ENCODE data around the gene CDCP1.

Gene CDCP1

GRCh38 chr3:45110509-45110833 lies 35.7 kb downstream of the CDCP1 start:
- no peak for DNase-seq (ENCODE audit: low spot score)

- no peak for DNase-seq (ENCODE audit: low spot score)
Observed at GRCh38 chr3:45109771-45110508, 36.2 kb downstream of the CDCP1 start.

- no peak for DNase-seq (ENCODE audit: low spot score)
Observed at GRCh38 chr3:45106874-45107273, 39.3 kb downstream of the CDCP1 start.

GRCh38 chr3:45105855-45106671 lies 40.1 kb downstream of the CDCP1 start:
- peak; percentile 76 for DNase-seq (ENCODE audit: low spot score)

GRCh38 chr3:45104715-45105711 lies 41.2 kb downstream of the CDCP1 start:
- peak; percentile 47 for DNase-seq (ENCODE audit: low spot score)

GRCh38 chr3:45103753-45104714 lies 42.1 kb downstream of the CDCP1 start:
- DNase-seq (ENCODE audit: low spot score), result no peak

- no peak for DNase-seq (ENCODE audit: low spot score)
Observed at GRCh38 chr3:45103334-45103733, 42.8 kb downstream of the CDCP1 start.

- peak; percentile 41 for DNase-seq (ENCODE audit: low spot score)
Observed at GRCh38 chr3:45100981-45101407, 45.2 kb downstream of the CDCP1 start.

GRCh38 chr3:45098310-45098709 lies 47.9 kb downstream of the CDCP1 start:
- DNase-seq (ENCODE audit: low spot score), result no peak

- no peak for DNase-seq (ENCODE audit: low spot score)
Observed at GRCh38 chr3:45097296-45097883, 48.8 kb downstream of the CDCP1 start.

- no peak for DNase-seq (ENCODE audit: low spot score)
Observed at GRCh38 chr3:45095916-45096526, 50.2 kb downstream of the CDCP1 start.

- no peak for DNase-seq (ENCODE audit: low spot score)
Observed at GRCh38 chr3:45093176-45093575, 53.0 kb downstream of the CDCP1 start.

- peak; percentile 30 for DNase-seq (ENCODE audit: low spot score)
Observed at GRCh38 chr3:45092132-45093031, 53.8 kb downstream of the CDCP1 start.

- no peak for DNase-seq (ENCODE audit: low spot score)
Observed at GRCh38 chr3:45090855-45091254, 55.3 kb downstream of the CDCP1 start.

GRCh38 chr3:45088543-45089358 lies 57.4 kb downstream of the CDCP1 start:
- DNase-seq (ENCODE audit: low spot score), result no peak

- no peak for DNase-seq (ENCODE audit: low spot score)
Observed at GRCh38 chr3:45087155-45087554, 59.0 kb downstream of the CDCP1 start.

GRCh38 chr3:45084820-45085816 lies 61.1 kb downstream of the CDCP1 start:
- DNase-seq (ENCODE audit: low spot score), result peak; percentile 84

Data from AG08396 (cell line).